ENCODE data around the gene CSHL1.
"Not testable (repeated sequence)": the region's sequence is repeated elsewhere in the genome, so short reads cannot be mapped to it uniquely, and the experiment has no call there.

CSHL1 gene

GRCh38 chr17:63925615-63926014 lies 14.6 kb upstream of the CSHL1 start:
- H3K27ac ChIP-seq, result no peak overlapping the region
- TF ChIP-seq, protein P1, sequence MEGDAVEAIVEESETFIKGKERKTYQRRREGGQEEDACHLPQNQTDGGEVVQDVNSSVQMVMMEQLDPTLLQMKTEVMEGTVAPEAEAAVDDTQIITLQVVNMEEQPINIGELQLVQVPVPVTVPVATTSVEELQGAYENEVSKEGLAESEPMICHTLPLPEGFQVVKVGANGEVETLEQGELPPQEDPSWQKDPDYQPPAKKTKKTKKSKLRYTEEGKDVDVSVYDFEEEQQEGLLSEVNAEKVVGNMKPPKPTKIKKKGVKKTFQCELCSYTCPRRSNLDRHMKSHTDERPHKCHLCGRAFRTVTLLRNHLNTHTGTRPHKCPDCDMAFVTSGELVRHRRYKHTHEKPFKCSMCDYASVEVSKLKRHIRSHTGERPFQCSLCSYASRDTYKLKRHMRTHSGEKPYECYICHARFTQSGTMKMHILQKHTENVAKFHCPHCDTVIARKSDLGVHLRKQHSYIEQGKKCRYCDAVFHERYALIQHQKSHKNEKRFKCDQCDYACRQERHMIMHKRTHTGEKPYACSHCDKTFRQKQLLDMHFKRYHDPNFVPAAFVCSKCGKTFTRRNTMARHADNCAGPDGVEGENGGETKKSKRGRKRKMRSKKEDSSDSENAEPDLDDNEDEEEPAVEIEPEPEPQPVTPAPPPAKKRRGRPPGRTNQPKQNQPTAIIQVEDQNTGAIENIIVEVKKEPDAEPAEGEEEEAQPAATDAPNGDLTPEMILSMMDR (IDR thresholded peaks at IDR 0.05), result no peak
- no peak for TF ChIP-seq ZFX (IDR thresholded peaks at IDR 0.05; ENCODE audit: borderline replicate concordance)

DNA sequence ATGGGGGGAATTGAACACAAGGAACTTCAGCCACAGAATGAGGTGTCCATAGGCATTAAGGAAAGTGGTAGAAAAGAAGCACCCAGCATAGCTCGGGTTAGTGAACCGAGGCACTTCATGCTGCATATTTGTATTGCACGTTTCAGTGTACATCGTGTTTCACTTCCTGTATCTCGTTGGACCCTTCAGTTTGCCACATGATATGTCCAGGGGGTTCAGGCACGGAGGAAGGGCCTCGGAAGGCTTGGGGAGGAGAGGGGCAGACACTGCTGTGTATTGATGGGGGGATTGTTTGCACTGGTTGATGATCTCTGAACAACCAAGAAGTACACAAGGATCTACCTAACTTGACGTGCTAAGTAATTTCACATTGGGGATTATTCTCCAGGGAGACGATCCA lies 11.3 kb upstream of the CSHL1 start:
- not testable (repeated sequence) for H3K27ac ChIP-seq

DNA sequence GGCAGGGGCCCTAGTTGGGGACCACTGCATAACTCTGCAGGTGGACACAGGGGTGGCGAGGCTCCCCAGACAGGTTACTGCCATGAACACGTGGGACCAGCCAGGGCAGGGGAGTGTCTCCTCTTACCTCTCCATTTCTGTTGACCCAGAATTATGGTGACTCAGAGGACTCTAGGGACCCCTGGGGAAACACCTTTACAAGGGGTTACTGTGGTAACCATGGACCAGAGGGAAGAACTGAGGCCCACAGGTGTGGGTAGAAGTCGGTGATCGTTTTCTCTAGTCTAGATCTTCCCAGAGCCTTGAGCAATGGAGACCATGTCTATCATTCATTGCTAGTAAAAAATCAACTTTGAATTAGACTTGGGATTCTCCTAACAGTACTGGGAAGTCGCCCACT lies 9.7 kb upstream of the CSHL1 start:
- H3K27ac ChIP-seq, result not testable (repeated sequence)

GRCh38 chr17:63920050-63920449 lies 9.0 kb upstream of the CSHL1 start:
- not testable (repeated sequence) for H3K27ac ChIP-seq

- no peak overlapping the region for H3K27ac ChIP-seq
- no peak for TF ChIP-seq ZFX (IDR thresholded peaks at IDR 0.05; ENCODE audit: borderline replicate concordance)
- TF ChIP-seq, protein P1 (IDR thresholded peaks at IDR 0.05), result peak; percentile 82
Observed at GRCh38 chr17:63919311-63919723, 8.3 kb upstream of the CSHL1 start.

GRCh38 chr17:63918789-63919305 lies 7.8 kb upstream of the CSHL1 start, which contains the start of gene GH1:
GH1 (minus strand) TSS chr17:63918839; CDS start chr17:63918776, 63 bp downstream.
- not testable (repeated sequence) for H3K27ac ChIP-seq

- H3K27ac ChIP-seq, result no peak overlapping the region
- TF ChIP-seq, protein P1 (IDR thresholded peaks at IDR 0.05), result no peak
- no peak for TF ChIP-seq ZFX (IDR thresholded peaks at IDR 0.05; ENCODE audit: borderline replicate concordance)
Observed at GRCh38 chr17:63918305-63918704, 7.2 kb upstream of the CSHL1 start.

GRCh38 chr17:63917646-63918045 lies 6.6 kb upstream of the CSHL1 start:
- H3K27ac ChIP-seq, result no peak overlapping the region

DNA sequence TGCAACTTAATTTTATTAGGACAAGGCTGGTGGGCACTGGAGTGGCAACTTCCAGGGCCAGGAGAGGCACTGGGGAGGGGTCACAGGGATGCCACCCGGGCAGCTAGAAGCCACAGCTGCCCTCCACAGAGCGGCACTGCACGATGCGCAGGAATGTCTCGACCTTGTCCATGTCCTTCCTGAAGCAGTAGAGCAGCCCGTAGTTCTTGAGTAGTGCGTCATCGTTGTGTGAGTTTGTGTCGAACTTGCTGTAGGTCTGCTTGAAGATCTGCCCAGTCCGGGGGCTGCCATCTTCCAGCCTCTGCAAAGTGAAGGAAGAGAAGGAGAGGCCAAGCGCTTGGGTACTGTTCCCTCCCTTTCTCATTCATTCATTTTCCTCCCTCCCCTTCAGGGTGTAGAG lies 6.1 kb upstream of the CSHL1 start:
- not testable (repeated sequence) for H3K27ac ChIP-seq

More at GRCh38 chr17:63917646-63918045, 6.6 kb upstream of the CSHL1 start:
- no peak for TF ChIP-seq ZFX (IDR thresholded peaks at IDR 0.05; ENCODE audit: borderline replicate concordance)
- TF ChIP-seq, protein P1 (IDR thresholded peaks at IDR 0.05), result no peak

DNA sequence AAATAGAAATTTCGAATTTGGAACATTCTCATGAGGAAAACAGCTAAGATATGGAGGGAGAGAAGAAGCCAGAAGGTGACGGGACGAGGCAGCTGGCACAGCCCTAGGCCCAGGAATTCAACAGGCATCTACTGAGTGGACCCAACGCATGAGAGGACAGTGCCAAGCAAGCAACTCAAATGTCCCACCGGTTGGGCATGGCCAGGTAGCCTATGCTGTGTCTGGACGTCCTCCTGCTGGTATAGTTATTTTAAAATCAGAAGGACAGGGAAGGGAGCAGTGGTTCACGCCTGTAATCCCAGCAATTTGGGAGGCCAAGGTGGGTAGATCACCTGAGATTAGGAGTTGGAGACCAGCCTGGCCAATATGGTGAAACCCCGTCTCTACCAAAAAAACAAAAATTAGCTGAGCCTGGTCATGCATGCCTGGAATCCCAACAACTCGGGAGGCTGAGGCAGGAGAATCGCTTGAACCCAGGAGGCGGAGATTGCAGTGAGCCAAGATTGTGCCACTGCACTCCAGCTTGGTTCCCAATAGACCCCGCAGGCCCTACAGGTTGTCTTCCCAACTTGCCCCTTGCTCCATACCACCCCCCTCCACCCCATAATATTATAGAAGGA lies 5.6 kb upstream of the CSHL1 start:
- no peak for TF ChIP-seq ZFX (IDR thresholded peaks at IDR 0.05; ENCODE audit: borderline replicate concordance)
- TF ChIP-seq, protein P1 (IDR thresholded peaks at IDR 0.05), result no peak
- no peak overlapping the region for H3K27ac ChIP-seq

DNA sequence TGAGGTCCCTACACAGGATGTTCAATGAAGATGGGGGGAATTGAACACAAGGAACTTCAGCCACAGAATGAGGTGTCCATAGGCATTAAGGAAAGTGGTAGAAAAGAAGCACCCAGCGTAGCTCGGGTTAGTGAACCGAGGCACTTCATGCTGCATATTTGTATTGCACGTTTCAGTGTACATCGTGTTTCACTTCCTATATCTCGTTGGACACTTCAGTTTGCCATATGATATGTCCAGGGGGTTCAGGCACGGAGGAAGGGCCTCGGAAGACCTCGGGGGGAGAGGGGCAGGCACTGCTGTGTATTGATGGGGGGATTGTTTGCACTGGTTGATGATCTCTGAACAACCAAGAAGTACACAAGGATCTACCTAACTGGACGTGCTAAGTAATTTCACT lies 4.7 kb upstream of the CSHL1 start:
- not testable (repeated sequence) for H3K27ac ChIP-seq
